Astrocyte of the spinal cord (primary cell): ENCODE measurements around the gene APOBEC3C.
"Not testable (repeated sequence)": the region's sequence is repeated elsewhere in the genome, so short reads cannot be mapped to it uniquely, and the experiment has no call there.

Source experiments
- DNase-seq: peaks from one replicate; pipeline ENCODE4 v3.0.0; 2011; ENCODE audit warnings: low read depth, low spot score
- H3K4me3 ChIP-seq: 2 replicates; pipeline ENCODE4 v1.5.1; 2011; ENCODE audit warnings: low read depth, mild to moderate bottlenecking, low read length, moderate library complexity
- in situ Hi-C: cut with HindIII; loops from 2 replicates; pipeline ENCODE4 v1.10.0; 2017; ENCODE audit warnings: low sequenced_read_pairs
- TF ChIP-seq, protein P1 (sequence below): IDR thresholded peaks from 2 replicates; pipeline ENCODE4 v1.5.1; 2012; ENCODE audit warnings: low read depth, mild to moderate bottlenecking, low read length, inconsistent platforms

The APOBEC3C gene

GRCh38 chr22:39016592-39016991 lies 2.5 kb downstream of the APOBEC3C start:
- in situ Hi-C loops = no loop called here
- no peak overlapping the region for H3K4me3 ChIP-seq
- no peak for DNase-seq
- TF ChIP-seq, protein P1, sequence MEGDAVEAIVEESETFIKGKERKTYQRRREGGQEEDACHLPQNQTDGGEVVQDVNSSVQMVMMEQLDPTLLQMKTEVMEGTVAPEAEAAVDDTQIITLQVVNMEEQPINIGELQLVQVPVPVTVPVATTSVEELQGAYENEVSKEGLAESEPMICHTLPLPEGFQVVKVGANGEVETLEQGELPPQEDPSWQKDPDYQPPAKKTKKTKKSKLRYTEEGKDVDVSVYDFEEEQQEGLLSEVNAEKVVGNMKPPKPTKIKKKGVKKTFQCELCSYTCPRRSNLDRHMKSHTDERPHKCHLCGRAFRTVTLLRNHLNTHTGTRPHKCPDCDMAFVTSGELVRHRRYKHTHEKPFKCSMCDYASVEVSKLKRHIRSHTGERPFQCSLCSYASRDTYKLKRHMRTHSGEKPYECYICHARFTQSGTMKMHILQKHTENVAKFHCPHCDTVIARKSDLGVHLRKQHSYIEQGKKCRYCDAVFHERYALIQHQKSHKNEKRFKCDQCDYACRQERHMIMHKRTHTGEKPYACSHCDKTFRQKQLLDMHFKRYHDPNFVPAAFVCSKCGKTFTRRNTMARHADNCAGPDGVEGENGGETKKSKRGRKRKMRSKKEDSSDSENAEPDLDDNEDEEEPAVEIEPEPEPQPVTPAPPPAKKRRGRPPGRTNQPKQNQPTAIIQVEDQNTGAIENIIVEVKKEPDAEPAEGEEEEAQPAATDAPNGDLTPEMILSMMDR = no peak

- no peak for DNase-seq
- TF ChIP-seq, protein P1 = no peak
- in situ Hi-C loops = no loop called here
- H3K4me3 ChIP-seq = no peak overlapping the region
Observed at GRCh38 chr22:39017596-39018365, 3.7 kb downstream of the APOBEC3C start.

DNA sequence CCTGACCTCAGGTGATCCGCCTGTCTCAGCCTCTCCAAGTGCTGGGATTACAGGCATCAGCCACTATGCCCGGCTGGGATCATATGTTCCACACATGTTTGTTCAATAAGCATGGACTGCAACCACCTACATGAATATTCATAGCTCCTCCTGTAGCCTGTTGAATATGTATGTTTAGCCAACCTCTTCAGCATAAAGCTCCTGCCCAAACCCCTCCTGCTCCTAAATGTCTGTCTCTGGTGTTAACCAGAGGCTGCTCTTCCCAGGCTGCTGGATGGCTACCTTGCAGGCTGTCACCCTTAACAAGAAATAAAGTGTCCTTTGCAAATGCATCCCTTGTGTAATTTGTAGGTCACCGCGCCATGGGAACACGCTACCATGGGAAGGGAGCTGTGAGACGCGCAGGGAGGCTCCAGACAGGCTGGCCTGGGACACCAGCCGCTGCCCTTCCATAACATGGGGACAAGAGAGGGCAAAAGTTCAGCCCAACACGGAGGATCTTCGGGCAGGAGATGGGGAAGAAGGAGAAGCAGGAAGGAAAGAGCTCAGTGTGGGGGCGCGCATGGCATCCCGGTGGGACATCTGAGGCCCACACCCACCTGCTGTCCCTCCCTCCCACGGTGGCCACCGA lies 6.1 kb downstream of the APOBEC3C start:
- in situ Hi-C loops, H3K4me3 ChIP-seq: not testable (repeated sequence)

GRCh38 chr22:39021552-39022250 lies 7.6 kb downstream of the APOBEC3C start:
- peak overlapping the region; percentile 2 for H3K4me3 ChIP-seq
- in situ Hi-C loops = no loop called here
- TF ChIP-seq, protein P1 = no peak
- DNase-seq = no peak

More for the DNA sequence above, 6.1 kb downstream of the APOBEC3C start:
- not testable (repeated sequence) for DNase-seq

- TF ChIP-seq, protein P1 = no peak
- H3K4me3 ChIP-seq = no peak overlapping the region
- in situ Hi-C loops = no loop called here
- DNase-seq = no peak
Observed at GRCh38 chr22:39024519-39025308, 10.7 kb downstream of the APOBEC3C start.

GRCh38 chr22:39026509-39027150 lies 12.6 kb downstream of the APOBEC3C start:
- no peak overlapping the region for H3K4me3 ChIP-seq
- in situ Hi-C loops = no loop called here
- no peak for DNase-seq
- TF ChIP-seq, protein P1 = no peak
